H9 (cell line): ENCODE results near the gene DDX60. TPM values are rescaled to one million over a fixed set of nuclear protein-coding genes. Genes with fewer than 3 reads are reported as not detected.

Source experiments
- DNase-seq: peaks from one replicate; pipeline ENCODE4 v3.0.0-alpha.2; 2017
- H2AFZ ChIP-seq: one replicate; pipeline ENCODE4 v1.6.1; 2013; ENCODE audit warnings: mild to moderate bottlenecking, low read length, control low read depth, moderate library complexity
- H2AK5ac ChIP-seq: 2 replicates; pipeline ENCODE4 v1.6.1; 2013; ENCODE audit warnings: low read length, control low read depth, mixed read lengths; ENCODE audit not compliant: insufficient read length
- H2BK120ac ChIP-seq: one replicate; pipeline ENCODE4 v1.6.1; 2013; ENCODE audit warnings: low read depth, mild to moderate bottlenecking, low read length, control low read depth, inconsistent platforms; ENCODE audit not compliant: poor library complexity, severe bottlenecking
- H2BK12ac ChIP-seq: 2 replicates; pipeline ENCODE4 v1.6.1; 2013; ENCODE audit warnings: low read length, control low read depth, mixed read lengths, low read depth; ENCODE audit not compliant: insufficient read length
- H2BK15ac ChIP-seq: 2 replicates; pipeline ENCODE4 v1.6.1; 2013; ENCODE audit warnings: low read depth, low read length, control low read depth
- H2BK20ac ChIP-seq: one replicate; pipeline ENCODE4 v1.6.1; 2013; ENCODE audit warnings: low read depth, mild to moderate bottlenecking, low read length, control low read depth, inconsistent platforms; ENCODE audit not compliant: poor library complexity, severe bottlenecking
- H2BK5ac ChIP-seq: 2 replicates; pipeline ENCODE4 v1.6.1; 2013; ENCODE audit warnings: low read length, control low read depth, mixed read lengths; ENCODE audit not compliant: insufficient read length
- H3K14ac ChIP-seq: 2 replicates; pipeline ENCODE4 v1.6.1; 2013; ENCODE audit warnings: low read length, control low read depth; ENCODE audit not compliant: insufficient read depth
- H3K18ac ChIP-seq: 2 replicates; pipeline ENCODE4 v1.6.1; 2013; ENCODE audit warnings: low read depth, mild to moderate bottlenecking, mixed read lengths, low read length, control low read depth; ENCODE audit not compliant: insufficient read length
- H3K23ac ChIP-seq: 2 replicates; pipeline ENCODE4 v1.6.1; 2013; ENCODE audit warnings: low read length, control low read depth, mixed read lengths, low read depth; ENCODE audit not compliant: insufficient read length
- H3K23me2 ChIP-seq: 2 replicates; pipeline ENCODE4 v1.6.1; 2013; ENCODE audit warnings: low read depth, mild to moderate bottlenecking, mixed read lengths, low read length, control low read depth; ENCODE audit not compliant: insufficient read length, poor library complexity, severe bottlenecking
- H3K27ac ChIP-seq: 2 replicates; pipeline ENCODE4 v1.5.1; 2013; ENCODE audit warnings: low read length, control low read depth, mixed read lengths, low read depth; ENCODE audit not compliant: insufficient read length
- H3K27me3 ChIP-seq: 2 replicates; pipeline ENCODE4 v1.6.1; 2013; ENCODE audit warnings: low read length, control low read depth, inconsistent platforms; ENCODE audit not compliant: insufficient read depth
- H3K4ac ChIP-seq: 2 replicates; pipeline ENCODE4 v1.6.1; 2013; ENCODE audit warnings: low read depth, mild to moderate bottlenecking, control low read depth, inconsistent platforms, low read length, moderate library complexity
- H3K4me1 ChIP-seq: 2 replicates; pipeline ENCODE4 v1.6.1; 2013; ENCODE audit warnings: low read length, control low read depth, inconsistent platforms; ENCODE audit not compliant: insufficient read depth
- H3K4me2 ChIP-seq: 2 replicates; pipeline ENCODE4 v1.6.1; 2013; ENCODE audit warnings: low read length, control low read depth, mixed read lengths; ENCODE audit not compliant: insufficient read length, insufficient read depth
- H3K56ac ChIP-seq: 2 replicates; pipeline ENCODE4 v1.6.1; 2013; ENCODE audit warnings: low read depth, mild to moderate bottlenecking, mixed read lengths, low read length, control low read depth; ENCODE audit not compliant: insufficient read length
- H3K79me1 ChIP-seq: 2 replicates; pipeline ENCODE4 v1.6.1; 2013; ENCODE audit warnings: low read depth, mild to moderate bottlenecking, moderate library complexity, low read length, control low read depth, inconsistent platforms; ENCODE audit not compliant: insufficient read depth, poor library complexity, severe bottlenecking
- H3K79me2 ChIP-seq: 2 replicates; pipeline ENCODE4 v1.6.1; 2013; ENCODE audit warnings: low read length, control low read depth, inconsistent platforms; ENCODE audit not compliant: insufficient read depth
- H3K9ac ChIP-seq: 2 replicates; pipeline ENCODE4 v1.6.1; 2013; ENCODE audit warnings: low read length, control low read depth, mixed read lengths; ENCODE audit not compliant: insufficient read length; ENCODE audit errors: extremely low read depth
- H3K9me3 ChIP-seq: one replicate; pipeline ENCODE4 v1.6.1; 2013; ENCODE audit warnings: low read depth, low read length, inconsistent platforms; ENCODE audit not compliant: control insufficient read depth
- H3T11ph ChIP-seq: one replicate; pipeline ENCODE4 v1.6.1; 2013; ENCODE audit warnings: mild to moderate bottlenecking, low read length, control low read depth, inconsistent platforms
- H4K20me1 ChIP-seq: one replicate; pipeline ENCODE4 v1.6.1; 2013; ENCODE audit not compliant: control insufficient read depth, insufficient read length, insufficient read depth
- H4K5ac ChIP-seq: 2 replicates; pipeline ENCODE4 v1.6.1; 2013; ENCODE audit warnings: low read depth, mild to moderate bottlenecking, mixed read lengths, low read length, control low read depth; ENCODE audit not compliant: insufficient read length
- H4K8ac ChIP-seq: replicated peaks from 2 replicates; pipeline ENCODE4 v1.6.1; 2013; ENCODE audit warnings: low read length, control low read depth, mixed read lengths, low read depth; ENCODE audit not compliant: insufficient read length
- H4K91ac ChIP-seq: 2 replicates; pipeline ENCODE4 v1.6.1; 2013; ENCODE audit warnings: low read depth, mild to moderate bottlenecking, moderate library complexity, mixed read lengths, low read length, control low read depth; ENCODE audit not compliant: insufficient read length
- H3K27ac Mint-ChIP-seq, 3 experiments: 2 replicates in 2 of 3; 3 replicates in 1 of 3; pipeline ENCODE4 v1.8.0; 2020 to 2021; ENCODE audit warnings: mixed read lengths in 3 of 3, mild to moderate bottlenecking in 1 of 3, moderate library complexity in 1 of 3
- H3K27me3 Mint-ChIP-seq: 2 replicates; pipeline ENCODE4 v1.8.0; 2021; ENCODE audit warnings: low read depth, mild to moderate bottlenecking, moderate library complexity, mixed read lengths
- H3K36me3 Mint-ChIP-seq, 3 experiments: 2 replicates in 2 of 3; 3 replicates in 1 of 3; pipeline ENCODE4 v1.8.0; 2020 to 2021; ENCODE audit warnings: low read depth in 3 of 3, mixed read lengths in 3 of 3; ENCODE audit not compliant: insufficient read depth in 1 of 3
- H3K4me1 Mint-ChIP-seq, 2 experiments: 2 replicates each; pipeline ENCODE4 v1.8.0; 2020; ENCODE audit warnings: mixed read lengths in 2 of 2
- H3K4me3 Mint-ChIP-seq, 2 experiments: 2 replicates in 1 of 2; 3 replicates in 1 of 2; pipeline ENCODE4 v1.8.0; 2020 to 2021; ENCODE audit warnings: mild to moderate bottlenecking in 2 of 2, mixed read lengths in 2 of 2, moderate library complexity in 1 of 2
- H3K9me3 Mint-ChIP-seq, 2 experiments: 2 replicates in 1 of 2; 3 replicates in 1 of 2; pipeline ENCODE4 v1.8.0; 2020; ENCODE audit warnings: mild to moderate bottlenecking in 2 of 2, mixed read lengths in 2 of 2, moderate library complexity in 1 of 2
- WGBS: extraction: QIAGEN DNeasy Blood & Tissue Kit; methylation state at CpG from one replicate; pipeline ENCODE4 v1.1.7; 2013; ENCODE audit warnings: missing lambda C conversion rate, low lambda C conversion rate, mixed read lengths; ENCODE audit not compliant: insufficient read length; ENCODE audit errors: extremely low coverage; 5-methylcytosine and 5-hydroxymethylcytosine counted together
- total RNA-seq: library from RNA; stranded (reverse); gene quantifications from 2 replicates; pipeline ENCODE4 v1.2.1, GENCODE V29; 2021
- TF ChIP-seq, protein P1 (sequence below): fragments of 200-600 bp; sonication (generic); conservative IDR thresholded peaks from 3 replicates; pipeline ENCODE4 v1.8.0; 2021; ENCODE audit warnings: antibody characterized with exemption, mild to moderate bottlenecking

DDX60 gene
- total RNA-seq, 1 experiment from 2014 or later = 3.9 TPM

DNA sequence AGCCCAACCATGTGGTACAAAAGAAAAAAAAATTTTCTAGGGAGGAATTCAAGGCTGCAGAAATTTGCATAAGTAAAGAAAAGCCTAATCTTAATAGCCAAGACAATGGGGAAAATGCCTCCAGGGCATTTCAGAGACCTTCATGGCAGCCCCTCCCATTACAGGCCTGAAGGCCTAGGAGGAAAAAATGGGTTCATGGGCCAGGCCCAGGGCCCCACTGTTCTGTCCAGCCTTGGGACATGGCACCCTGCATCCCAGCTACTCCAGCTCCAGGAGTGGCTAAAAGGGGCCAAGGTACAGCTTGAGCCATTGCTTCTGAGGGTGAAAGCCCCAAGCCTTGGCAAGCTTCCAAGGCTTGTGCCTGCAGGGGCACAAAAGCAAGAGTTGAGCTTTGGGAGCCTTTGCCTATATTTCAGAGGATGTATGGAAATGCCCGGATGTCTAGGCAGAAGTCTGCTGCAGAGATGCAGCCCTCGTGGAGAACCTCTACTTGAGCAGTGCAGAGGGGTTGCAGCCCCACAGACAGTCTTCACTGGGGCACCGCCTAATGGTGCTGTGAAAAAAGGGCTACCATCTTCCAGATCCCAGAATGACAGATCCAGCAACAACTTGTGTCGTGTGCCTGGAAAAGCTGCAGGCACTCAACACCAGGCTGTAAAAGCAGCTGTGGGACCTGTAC is 115.2 kb downstream of the DDX60 start:
- no peak overlapping the region for H3K27ac ChIP-seq
- Mint-ChIP-seq H3K4me3 (no peak overlapping the region), H3K4me1 (no peaks in the 10 kb centered on the region), H3K36me3 (peaks cover 13 to 43% (median 23%) of the 10 kb centered on the region in 3 experiments), H3K27me3 (no peaks in the 10 kb centered on the region; the same call in none of the 2 replicates), H3K27ac (no peak overlapping the region), H3K9me3 (peaks cover 45 to 50% of the 10 kb centered on the region in 2 experiments)
- H2BK12ac ChIP-seq = no peak overlapping the region
- H4K20me1 ChIP-seq = no peaks in the 10 kb centered on the region
- no peak overlapping the region for H3K56ac ChIP-seq
- WGBS = no CpG with 5 or more reads among the region's 4 CpGs
- no peaks in the 10 kb centered on the region for H3K79me2 ChIP-seq
- no peaks in the 10 kb centered on the region for H3K27me3 ChIP-seq
- H2BK15ac ChIP-seq = no peak overlapping the region
- H2AFZ ChIP-seq = no peak overlapping the region
- TF ChIP-seq, protein P1, sequence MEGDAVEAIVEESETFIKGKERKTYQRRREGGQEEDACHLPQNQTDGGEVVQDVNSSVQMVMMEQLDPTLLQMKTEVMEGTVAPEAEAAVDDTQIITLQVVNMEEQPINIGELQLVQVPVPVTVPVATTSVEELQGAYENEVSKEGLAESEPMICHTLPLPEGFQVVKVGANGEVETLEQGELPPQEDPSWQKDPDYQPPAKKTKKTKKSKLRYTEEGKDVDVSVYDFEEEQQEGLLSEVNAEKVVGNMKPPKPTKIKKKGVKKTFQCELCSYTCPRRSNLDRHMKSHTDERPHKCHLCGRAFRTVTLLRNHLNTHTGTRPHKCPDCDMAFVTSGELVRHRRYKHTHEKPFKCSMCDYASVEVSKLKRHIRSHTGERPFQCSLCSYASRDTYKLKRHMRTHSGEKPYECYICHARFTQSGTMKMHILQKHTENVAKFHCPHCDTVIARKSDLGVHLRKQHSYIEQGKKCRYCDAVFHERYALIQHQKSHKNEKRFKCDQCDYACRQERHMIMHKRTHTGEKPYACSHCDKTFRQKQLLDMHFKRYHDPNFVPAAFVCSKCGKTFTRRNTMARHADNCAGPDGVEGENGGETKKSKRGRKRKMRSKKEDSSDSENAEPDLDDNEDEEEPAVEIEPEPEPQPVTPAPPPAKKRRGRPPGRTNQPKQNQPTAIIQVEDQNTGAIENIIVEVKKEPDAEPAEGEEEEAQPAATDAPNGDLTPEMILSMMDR = no peak
- H4K91ac ChIP-seq = no peak overlapping the region
- H3K18ac ChIP-seq = no peak overlapping the region
- H3K14ac ChIP-seq = no peak overlapping the region
- H3K23ac ChIP-seq = no peak overlapping the region
- no peak for DNase-seq
- H3K4ac ChIP-seq = no peak overlapping the region
- no peaks in the 10 kb centered on the region for H3K79me1 ChIP-seq
- no peak overlapping the region for H3K9ac ChIP-seq
- no peak overlapping the region for H2BK20ac ChIP-seq
- H2AK5ac ChIP-seq = no peak overlapping the region
- H3T11ph ChIP-seq = no peak overlapping the region
- H2BK5ac ChIP-seq = no peak overlapping the region
- no peaks in the 10 kb centered on the region for H3K23me2 ChIP-seq
- H4K5ac ChIP-seq = no peak overlapping the region
- H3K4me1 ChIP-seq = no peaks in the 10 kb centered on the region
- H2BK120ac ChIP-seq = no peak overlapping the region
- no peak overlapping the region for H3K4me2 ChIP-seq
- peaks cover 11% of the 10 kb centered on the region for H3K9me3 ChIP-seq
- no peak overlapping the region for H4K8ac ChIP-seq
